Left lung (tissue), 10 donors: ENCODE data around the gene SNX21. TPM values are rescaled to one million over a fixed set of nuclear protein-coding genes. Genes with fewer than 3 reads are reported as not detected.

Experiments used
- ATAC-seq: fragments of 200-7000 bp; cut with Tn5 transposase; one replicate; pipeline ENCODE4 v1.9.1; 2020; ENCODE audit warnings: moderate library complexity
- DNase-seq, 4 donors: peaks; one replicate each; pipeline ENCODE4 v3.0.0-alpha.2; 2013 to 2020
- H3K27ac ChIP-seq, 2 donors: fragments of 200-600 bp; sonication (generic) in 1 of 2; one replicate each; pipeline versions ENCODE4 v1.5.0 to v1.8.0; 2020 to 2021
- H3K27me3 ChIP-seq, 2 donors: fragments of 200-600 bp; sonication (generic) in 1 of 2; one replicate each; pipeline versions ENCODE4 v1.5.0 to v1.8.0; 2020 to 2021
- H3K36me3 ChIP-seq, 2 donors: fragments of 200-600 bp; sonication (generic) in 1 of 2; one replicate each; pipeline versions ENCODE4 v1.5.0 to v1.8.0; 2020 to 2021
- H3K4me1 ChIP-seq, 2 donors: fragments of 200-600 bp; one replicate each; pipeline ENCODE4 v1.8.0; 2021
- H3K4me3 ChIP-seq, 2 donors: fragments of 200-600 bp; sonication (generic) in 1 of 2; one replicate each; pipeline versions ENCODE4 v1.5.0 to v1.8.0; 2020 to 2021; ENCODE audit warnings: mild to moderate bottlenecking in 1 of 2
- H3K9me3 ChIP-seq, 2 donors: fragments of 200-600 bp; sonication (generic) in 1 of 2; one replicate each; pipeline versions ENCODE4 v1.5.0 to v1.8.0; 2020 to 2021
- CTCF ChIP-seq, 2 donors: fragments of 200-600 bp; sonication (generic) in 1 of 2; IDR thresholded peaks; one replicate each; pipeline versions ENCODE4 v1.5.0 to v1.8.0; 2021; ENCODE audit warnings: antibody characterized with exemption in 2 of 2
- intact Hi-C, 2 donors: fragments of 100-400 bp; cut with DNase I; formaldehyde crosslinking; loops; one replicate each; pipeline versions ENCODE4 v1.11.2 to v1.14.2; 2022
- polyA plus RNA-seq, 6 donors: library from polyadenylated mRNA; unstranded; fragments of 120-200 nt; gene quantifications; one replicate each; pipeline ENCODE4 v1.2.1, GENCODE V29; 2013; ENCODE audit not compliant: insufficient read length in 6 of 6
- total RNA-seq, 2 donors: library from RNA; stranded (reverse); fragmentation: NEBNext Ultra II Directional; extraction: Animal tissue kit (Norgen Biotek cat#: 25700); gene quantifications; one replicate each; pipeline ENCODE4 v1.2.1, GENCODE V29; 2021
- donor health status: DM: no; HTN: yes; CAD: no.
- donor health status: DM: no; HTN: no; CAD: no.

Gene SNX21
- total and polyA plus RNA-seq, 8 donors, result 14.5 to 26.3 (median 18.7) TPM

GRCh38 chr20:45821947-45822346 lies 11.7 kb upstream of the SNX21 start:
- peaks cover 7 to 30% of the 10 kb centered on the region in 2 donors for H3K4me1 ChIP-seq
- no peak for TF ChIP-seq CTCF (IDR thresholded peaks at IDR 0.05)
- H3K4me3 ChIP-seq, result no peak overlapping the region
- H3K27ac ChIP-seq, result no peak overlapping the region
- DNase-seq (no peak), ATAC-seq (no peak)
- peaks cover 16 to 37% of the 10 kb centered on the region in 2 donors for H3K27me3 ChIP-seq
- intact Hi-C loops, result no loop called here
- no peaks in the 10 kb centered on the region for H3K9me3 ChIP-seq
- H3K36me3 ChIP-seq, result no peaks in the 10 kb centered on the region

DNA sequence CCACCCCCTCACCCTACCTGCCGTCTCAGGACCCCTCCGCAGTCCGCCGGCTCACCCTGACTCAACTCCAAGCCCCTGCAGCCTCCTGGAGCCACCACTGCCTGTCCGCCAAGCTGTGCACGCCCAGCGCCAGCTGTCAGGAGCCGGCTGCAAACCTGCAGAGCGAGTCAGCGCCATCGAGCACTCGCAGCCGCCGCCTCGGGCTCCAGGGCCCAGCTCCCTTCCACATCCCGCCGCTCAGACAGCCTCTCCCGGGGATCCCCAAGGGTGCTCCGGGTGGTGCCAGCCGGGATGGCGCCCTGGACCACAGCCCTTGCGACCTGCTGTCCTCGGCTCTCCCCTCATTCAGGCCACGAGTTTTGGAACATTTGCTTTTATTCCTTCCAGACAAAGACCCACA lies 10.7 kb upstream of the SNX21 start:
- no peaks in the 10 kb centered on the region for H3K9me3 ChIP-seq
- H3K27me3 ChIP-seq, result peaks cover 16 to 37% of the 10 kb centered on the region in 2 donors
- ATAC-seq (peak; percentile 65), DNase-seq (peak in 2 of 4 donors; percentile 52 to 87)
- H3K36me3 ChIP-seq, result no peaks in the 10 kb centered on the region
- intact Hi-C loops, result no loop called here
- H3K27ac ChIP-seq, result no peak overlapping the region
- H3K4me3 ChIP-seq, result no peak overlapping the region
- peaks cover 3 to 25% of the 10 kb centered on the region in 2 donors for H3K4me1 ChIP-seq
- TF ChIP-seq CTCF (IDR thresholded peaks at IDR 0.05), result no peak

DNA sequence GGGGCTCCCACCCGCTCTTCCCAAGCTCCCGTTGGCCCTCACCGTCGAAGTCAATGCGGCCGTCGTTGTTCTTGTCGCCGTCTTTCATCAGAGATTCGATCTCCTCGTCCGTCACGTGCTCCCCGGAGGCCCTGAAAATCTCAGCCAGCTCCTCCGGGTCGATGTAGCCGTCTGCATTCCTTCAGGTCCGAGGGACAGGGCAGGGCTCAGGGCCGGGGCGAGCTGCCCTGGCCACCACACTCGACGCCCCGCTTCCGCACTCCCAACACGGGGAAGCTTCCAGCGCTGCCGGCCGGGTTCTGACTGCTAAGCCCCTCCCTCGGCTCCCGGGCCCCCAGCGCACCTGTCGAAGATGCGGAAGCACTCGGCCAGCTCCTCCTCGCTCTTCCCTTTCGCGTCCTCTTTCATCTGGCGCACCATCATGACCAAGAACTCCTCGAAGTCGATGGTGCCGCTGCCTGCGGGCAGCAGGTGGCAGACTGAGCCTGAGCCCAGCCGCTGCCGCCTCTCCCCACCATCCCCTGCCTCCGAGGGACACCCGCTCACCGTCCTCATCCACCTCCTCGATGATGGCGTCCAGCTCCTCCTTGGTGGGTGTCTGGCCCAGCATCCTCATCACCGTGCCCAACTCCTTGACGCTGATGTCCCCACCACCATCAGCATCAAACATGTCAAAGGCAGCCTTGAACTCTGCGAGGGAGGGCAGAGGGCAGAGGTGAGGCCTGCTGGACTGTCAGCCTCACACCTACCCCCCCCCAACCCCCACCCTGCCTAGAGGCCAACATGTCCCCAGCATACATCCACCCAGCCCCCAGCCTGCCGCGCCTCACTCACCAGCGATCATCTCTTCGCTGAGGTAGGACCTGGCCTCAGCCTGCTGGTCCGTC lies 9.4 kb upstream of the SNX21 start:
- H3K27me3 ChIP-seq, result peaks cover 16 to 37% of the 10 kb centered on the region in 2 donors
- ATAC-seq, result peak; percentile 41
- TF ChIP-seq CTCF (IDR thresholded peaks at IDR 0.05), result peak in 1 of 2 donors; percentile 22
- H3K27ac ChIP-seq, result no peak overlapping the region
- peak in 1 of 4 donors; percentile 81 for DNase-seq
- H3K36me3 ChIP-seq, result no peaks in the 10 kb centered on the region
- intact Hi-C loops, result no loop called here
- no peak overlapping the region for H3K4me3 ChIP-seq
- H3K4me1 ChIP-seq, result peaks cover 3 to 25% of the 10 kb centered on the region in 2 donors
- no peaks in the 10 kb centered on the region for H3K9me3 ChIP-seq

- H3K9me3 ChIP-seq, result no peaks in the 10 kb centered on the region
- DNase-seq (peak in 2 of 4 donors; percentile 46), ATAC-seq (peak; percentile 77)
- no peak overlapping the region for H3K4me3 ChIP-seq
- H3K27me3 ChIP-seq, result peaks cover 16 to 34% of the 10 kb centered on the region in 2 donors
- peaks cover 3 to 25% of the 10 kb centered on the region in 2 donors for H3K4me1 ChIP-seq
- no peak for TF ChIP-seq CTCF (IDR thresholded peaks at IDR 0.05)
- intact Hi-C loops, result no loop called here
- H3K27ac ChIP-seq, result peak overlapping the region; percentile 41 to 67
- H3K36me3 ChIP-seq, result no peaks in the 10 kb centered on the region
These were observed 7.1 kb upstream of the SNX21 start for GRCh38 chr20:45826381-45827019.

GRCh38 chr20:45827030-45827652 lies 6.5 kb upstream of the SNX21 start, which contains the start of gene TNNC2:
TNNC2 (minus strand) TSS chr20:45827312; CDS start chr20:45827248, 64 bp downstream.
- Histone ChIP-seq H3K9me3 (no peaks in the 10 kb centered on the region), H3K27me3 (peaks cover 16 to 27% of the 10 kb centered on the region in 2 donors), H3K4me1 (peaks cover 3 to 30% of the 10 kb centered on the region in 2 donors), H3K4me3 (no peak within 1 kb of the TSS), H3K36me3 (no peaks in the 10 kb centered on the region), H3K27ac (peak within 1 kb of the TSS; percentile 41 to 67)
- DNase-seq (no peak), ATAC-seq (no peak)
- intact Hi-C loops, result no loop called here
- no peak for TF ChIP-seq CTCF (IDR thresholded peaks at IDR 0.05)
